DMS 273 (cell line): Measurements from ENCODE around the gene HLA-DRB1.
A peak's percentile ranks its signal among the peaks of the same experiment; 100 is the strongest.
"Not testable (repeated sequence)": the region's sequence is repeated elsewhere in the genome, so short reads cannot be mapped to it uniquely, and the experiment has no call there.

Source experiments
- DNase-seq: peaks from one replicate; lab custom pipeline; 2025; ENCODE audit not compliant: unreplicated experiment; lab: John Stamatoyannopoulos, UW

The HLA-DRB1 gene

DNA sequence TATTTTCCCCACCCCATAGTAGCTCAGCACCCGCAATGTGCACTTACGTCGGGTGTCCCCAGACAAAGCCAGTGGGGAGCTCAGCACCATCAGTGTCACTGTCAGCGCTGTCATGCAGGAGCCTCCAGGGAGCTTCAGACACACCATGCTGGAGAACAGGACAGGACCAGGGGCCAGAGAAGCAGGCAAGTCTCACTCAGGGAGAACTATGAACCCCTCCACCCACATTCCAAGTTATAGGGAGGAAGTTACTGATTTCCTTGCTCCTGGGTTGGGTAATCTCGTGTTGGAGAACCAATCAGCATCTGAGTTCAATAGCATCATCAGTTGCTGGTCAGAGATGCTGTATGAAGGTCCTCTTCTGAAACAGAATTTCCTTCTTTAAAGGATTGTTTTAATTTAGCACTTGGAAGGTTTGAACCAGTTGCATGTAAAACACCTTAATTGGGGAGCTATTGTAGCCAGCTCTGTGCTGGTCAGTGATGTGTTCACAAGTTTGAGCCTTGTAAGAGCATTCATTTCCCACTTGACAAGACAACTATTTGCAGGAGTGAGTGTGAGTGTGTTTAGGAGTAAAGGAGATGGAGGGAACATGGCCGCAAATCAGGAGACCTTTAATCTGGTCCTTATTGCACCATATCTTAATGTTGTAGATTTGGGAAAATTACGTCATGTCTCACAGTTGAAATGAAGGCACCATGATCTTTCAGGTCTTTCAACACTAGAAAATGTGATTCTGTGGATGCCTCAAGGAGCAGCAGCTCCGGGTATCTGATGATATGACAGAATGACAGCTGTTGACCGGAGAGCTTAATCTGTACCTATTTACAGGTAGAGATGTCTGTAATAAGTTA lies at the start of gene HLA-DRB1:
Gene HLA-DRB1, minus strand, starts transcription at position 253 of the 854 bp plus-strand sequence. Its CDS starts 106 bp downstream, at position 147.
- DNase-seq = peak; percentile 2

DNA sequence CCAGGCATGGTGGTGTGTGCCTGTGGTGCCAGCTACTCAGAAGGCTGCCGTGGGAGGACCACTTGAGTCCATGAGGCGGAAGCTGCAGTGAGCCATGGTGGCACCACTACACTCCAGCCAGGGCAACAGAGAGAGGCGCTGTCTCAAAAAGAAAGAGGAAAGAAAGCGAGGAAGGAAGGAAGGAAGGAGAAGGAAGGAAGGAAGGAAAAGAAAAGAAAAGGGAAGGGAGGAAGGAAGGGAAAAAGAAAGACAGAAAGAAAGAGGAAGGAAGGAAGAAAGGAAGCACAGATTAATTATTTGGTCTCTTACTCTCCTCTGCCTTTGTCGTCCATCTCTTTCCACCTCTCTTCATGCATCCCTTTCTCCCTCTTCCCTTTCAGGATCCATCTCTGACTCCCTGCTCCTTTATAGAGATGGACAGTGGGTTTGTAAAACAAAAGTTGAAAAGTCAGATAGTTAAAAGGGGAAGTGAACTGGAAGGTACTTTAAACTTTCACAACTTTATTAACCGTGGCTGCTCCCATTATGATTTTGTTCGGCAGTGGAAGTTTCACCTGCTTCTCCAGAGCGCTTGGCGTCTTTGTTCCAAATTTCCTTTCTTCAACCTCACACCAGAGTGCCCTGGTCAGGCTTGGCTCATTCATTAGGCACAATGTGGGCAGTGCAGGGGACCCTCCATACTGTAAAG lies 49.0 kb upstream of the HLA-DRB1 start:
- DNase-seq = no peak

DNA sequence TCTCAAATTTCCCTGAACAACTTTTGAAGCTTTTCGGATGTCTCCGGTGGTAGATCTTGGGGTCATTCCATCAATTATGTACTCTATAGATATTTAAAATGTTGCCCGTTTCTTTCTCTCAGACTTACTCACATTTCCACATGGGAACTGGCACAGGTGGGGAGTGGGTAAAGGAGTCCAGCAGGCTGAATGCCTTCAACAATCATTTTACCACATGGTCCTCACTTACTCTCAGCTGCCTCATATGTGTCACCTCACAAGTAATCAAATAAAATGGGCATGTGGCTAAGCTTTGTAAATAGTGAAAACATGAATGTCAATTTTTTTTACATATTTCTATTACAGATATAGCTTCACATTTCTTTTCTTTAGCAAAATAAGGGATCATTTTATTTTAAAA lies 48.2 kb upstream of the HLA-DRB1 start:
- DNase-seq = no peak

- no peak for DNase-seq
Measured at GRCh38 chr6:32637219-32637880, 47.7 kb upstream of the HLA-DRB1 start, which contains the start of gene HLA-DQA1. Gene HLA-DQA1 (plus strand): TSS chr6:32637406. CDS start chr6:32637459, 53 bp downstream.

- DNase-seq = no peak
Measured at GRCh38 chr6:32635526-32636123, 46.0 kb upstream of the HLA-DRB1 start.

DNA sequence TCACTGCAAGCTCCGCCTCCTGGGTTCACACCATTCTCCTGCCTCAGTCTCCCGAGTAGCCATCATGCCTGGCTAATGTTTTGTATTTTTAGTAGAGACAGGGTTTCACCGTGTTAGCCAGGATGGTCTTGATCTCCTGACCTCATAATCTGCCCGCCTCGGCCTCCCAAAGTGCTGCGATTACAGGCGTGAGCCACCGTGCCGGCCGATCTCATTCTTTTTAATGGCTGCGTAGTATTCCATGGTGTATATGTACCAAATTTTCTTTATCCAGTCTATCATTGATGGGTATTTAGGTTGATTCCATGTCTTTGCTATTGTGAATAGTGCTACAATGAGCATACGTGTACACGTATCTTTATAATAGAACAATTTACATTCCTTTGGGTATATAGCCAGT lies 40.1 kb upstream of the HLA-DRB1 start:
- DNase-seq = not testable (repeated sequence)

DNA sequence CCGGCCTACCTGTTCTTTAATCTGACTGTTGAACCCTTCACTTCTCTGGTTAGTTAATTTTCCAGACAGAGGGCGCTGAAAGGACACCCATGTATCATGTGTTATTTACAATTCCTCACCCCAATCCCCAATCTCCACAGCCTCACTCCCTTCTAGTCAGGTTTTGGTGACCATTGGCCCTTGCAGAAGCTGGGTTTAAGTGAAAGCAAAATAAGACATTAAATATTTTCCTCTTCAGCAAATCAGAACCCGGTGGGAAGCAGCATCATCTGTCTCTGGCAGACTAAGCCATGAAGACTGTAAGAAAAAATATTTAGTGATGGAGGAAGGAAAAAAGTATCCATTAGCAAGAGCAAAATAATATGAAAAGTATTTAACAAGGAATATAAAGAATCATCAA lies 38.2 kb upstream of the HLA-DRB1 start:
- peak; percentile 49 for DNase-seq

DNA sequence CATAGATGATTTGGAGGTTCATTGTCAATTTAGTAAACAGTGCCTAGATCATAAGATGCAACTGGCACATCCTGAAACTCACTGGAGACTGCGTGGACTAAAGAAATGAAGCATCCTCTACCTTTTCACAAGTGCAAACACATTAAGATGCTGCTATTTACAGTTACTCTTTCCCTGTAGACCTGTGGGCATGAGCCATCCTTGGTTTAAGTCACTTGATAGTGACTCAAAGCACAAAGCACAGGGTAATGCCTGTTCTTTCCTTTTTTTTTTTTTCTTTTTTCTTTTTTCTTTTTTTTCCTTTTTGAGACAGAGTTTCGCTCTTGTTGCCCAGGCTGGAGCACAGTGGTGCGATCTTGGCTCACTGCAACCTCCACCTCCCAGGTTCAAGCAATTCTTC lies 37.6 kb upstream of the HLA-DRB1 start:
- DNase-seq = no peak

DNA sequence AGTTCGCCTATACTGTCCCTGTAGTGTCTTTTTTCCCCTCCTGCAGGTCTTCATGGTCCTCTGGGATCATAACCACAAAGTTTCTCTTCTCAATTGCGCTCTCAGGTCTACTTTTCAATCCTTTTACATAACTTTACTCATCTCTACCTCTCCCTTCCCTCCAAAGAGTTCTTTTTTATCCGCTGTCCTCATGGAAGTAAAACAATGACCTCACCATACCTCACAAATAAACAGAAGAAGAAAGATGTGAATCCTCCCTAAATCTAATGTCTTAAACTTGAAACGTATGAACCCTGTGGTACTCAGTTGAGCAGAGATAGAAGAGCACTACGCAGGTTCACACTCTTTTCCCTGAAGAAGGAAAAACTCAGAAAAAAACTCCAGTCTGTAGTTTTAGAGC lies 35.5 kb upstream of the HLA-DRB1 start:
- no peak for DNase-seq

DNA sequence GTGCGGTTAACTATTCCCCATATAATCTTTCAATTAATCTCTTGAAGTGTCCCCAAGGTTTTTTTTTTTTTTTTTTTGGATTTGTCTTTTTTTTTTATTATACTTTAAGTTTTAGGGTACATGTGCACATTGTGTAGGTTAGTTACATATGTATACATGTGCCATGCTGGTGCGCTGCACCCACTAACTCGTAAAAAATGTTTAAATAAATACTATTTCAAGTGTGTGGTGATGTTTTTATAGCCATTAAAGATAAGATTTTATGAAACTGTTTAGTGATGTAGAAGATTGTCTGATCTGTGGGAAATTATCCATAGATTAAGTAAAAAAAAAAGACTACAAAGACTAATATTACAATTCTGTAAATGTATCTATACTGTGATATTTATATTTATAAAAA lies 34.9 kb upstream of the HLA-DRB1 start:
- no peak for DNase-seq

DNA sequence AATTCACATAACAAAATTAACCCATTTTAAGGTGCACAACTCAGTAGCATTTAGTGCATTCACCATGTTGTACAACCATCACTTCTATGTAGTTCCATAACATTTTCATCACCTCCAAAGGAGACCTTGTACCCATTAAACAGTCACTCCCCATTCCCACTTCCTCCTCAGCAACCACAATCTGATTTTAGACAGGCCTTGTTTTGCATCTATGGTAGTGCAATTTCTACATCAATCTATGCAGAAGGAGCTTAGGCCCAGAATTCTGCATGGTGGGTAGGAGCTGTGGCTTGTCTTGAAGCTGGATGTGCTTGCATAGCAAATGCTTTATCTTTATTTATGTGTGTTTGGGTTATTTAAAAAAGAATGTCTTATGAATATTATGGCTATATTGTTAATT lies 34.0 kb upstream of the HLA-DRB1 start:
- DNase-seq = no peak

DNA sequence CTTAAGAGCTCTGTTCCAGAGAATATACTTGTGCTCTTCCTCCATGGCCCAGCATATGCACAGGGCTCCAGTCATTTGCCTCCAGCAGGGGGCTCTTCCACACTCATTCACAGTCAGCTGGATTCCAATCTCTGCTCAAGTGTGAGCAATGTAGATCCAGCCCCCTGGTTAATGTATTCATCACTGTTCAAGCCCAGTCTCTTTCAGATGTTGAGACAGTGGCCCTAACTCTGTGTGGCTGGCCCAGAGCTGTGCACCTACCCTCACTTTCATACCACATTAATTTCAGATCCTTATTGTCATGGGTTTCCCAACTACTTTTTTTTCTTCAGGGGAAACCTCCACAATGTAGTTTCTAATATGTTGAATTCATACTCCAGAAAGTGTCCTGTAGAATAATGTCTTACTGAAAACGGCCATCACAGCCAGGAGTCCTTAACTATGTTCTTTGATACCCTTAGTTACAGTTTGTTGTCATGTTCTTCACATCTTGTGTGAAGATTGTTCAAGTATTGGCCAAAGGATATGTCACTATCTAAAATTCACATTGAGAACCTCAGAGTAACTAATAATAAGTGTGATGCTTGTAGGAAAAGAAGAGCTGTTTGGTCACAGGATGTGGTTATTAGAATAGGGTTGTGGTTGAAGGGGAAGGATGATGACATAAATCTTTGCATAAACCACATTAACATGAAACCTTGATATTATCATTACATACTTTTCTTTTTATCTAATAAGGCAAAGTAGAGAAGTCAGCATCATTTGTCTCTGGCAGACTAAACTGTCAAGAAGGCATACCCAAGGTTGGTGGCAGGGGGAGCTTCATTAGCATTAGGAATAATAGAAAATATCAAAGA lies 33.1 kb upstream of the HLA-DRB1 start:
- DNase-seq = peak; percentile 43

DNA sequence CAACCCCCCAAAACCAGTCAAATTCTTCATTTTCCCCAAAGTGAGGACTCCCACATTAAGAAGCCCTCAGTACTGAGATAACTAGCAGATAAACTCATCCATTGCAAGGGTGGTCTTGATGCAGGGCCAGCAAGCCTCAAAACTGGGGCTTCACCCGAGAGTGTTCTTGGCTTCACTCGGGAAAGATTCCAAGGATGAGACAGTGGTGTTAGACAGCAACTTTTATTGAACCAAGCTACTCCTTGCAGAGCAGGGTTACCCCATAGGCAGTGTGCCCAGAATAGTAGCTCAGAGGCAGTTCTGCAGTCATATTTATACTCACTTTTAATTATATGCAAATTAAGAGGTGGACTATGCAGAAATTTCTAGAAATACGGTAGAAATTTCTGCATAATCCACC lies 31.7 kb upstream of the HLA-DRB1 start:
- DNase-seq = no peak

GRCh38 chr6:32617751-32618150 lies 28.1 kb upstream of the HLA-DRB1 start:
- no peak for DNase-seq

- DNase-seq = no peak
Measured at GRCh38 chr6:32615885-32616532, 26.4 kb upstream of the HLA-DRB1 start.

DNA sequence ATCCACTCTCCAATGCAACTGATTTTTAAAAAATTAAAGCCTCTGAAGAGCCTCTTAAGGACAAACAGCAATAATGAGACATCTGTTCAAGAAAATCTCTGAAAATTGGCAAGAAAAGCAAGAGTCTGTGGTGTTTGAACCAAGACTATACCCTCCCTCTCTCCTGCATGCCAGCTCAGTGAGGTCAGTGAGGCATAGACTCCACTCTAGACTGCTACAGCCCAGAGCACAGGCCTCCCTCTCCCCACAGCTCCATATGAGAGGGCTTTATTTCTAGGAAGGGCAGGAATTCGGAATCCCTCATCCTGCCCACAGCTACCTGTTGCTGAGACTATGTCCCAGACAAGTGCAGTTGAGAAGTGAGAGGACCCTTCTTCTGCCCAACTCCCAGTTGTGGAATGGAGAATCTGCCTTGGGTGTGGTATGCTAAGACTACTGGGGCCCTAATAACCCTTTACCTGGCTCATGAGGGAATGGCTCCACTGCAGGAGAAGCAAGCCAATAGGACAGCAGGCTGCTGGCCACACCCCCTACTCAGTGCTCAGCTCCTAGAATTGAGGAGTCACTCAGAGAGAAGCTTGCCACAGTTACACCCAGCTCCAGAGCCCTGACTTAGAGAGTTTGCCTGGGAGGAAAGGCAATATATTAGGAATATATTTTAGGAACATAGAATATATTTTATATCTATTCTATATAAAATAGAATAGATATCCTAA lies 24.9 kb upstream of the HLA-DRB1 start:
- no peak for DNase-seq

- no peak for DNase-seq
Measured at GRCh38 chr6:32613475-32613874, 23.8 kb upstream of the HLA-DRB1 start.

GRCh38 chr6:32610682-32611296 lies 21.1 kb upstream of the HLA-DRB1 start:
- DNase-seq = no peak
